Astrocyte of the spinal cord (primary cell): Measurements from ENCODE around the gene CCDC93.

Source experiments
- DNase-seq: peaks from one replicate; pipeline ENCODE4 v3.0.0; 2011; ENCODE audit warnings: low read depth, low spot score
- H3K4me3 ChIP-seq: 2 replicates; pipeline ENCODE4 v1.5.1; 2011; ENCODE audit warnings: low read depth, mild to moderate bottlenecking, low read length, moderate library complexity
- CTCF ChIP-seq: IDR thresholded peaks from 2 replicates; pipeline ENCODE4 v1.5.1; 2012; ENCODE audit warnings: low read depth, mild to moderate bottlenecking, low read length, inconsistent platforms
- in situ Hi-C: cut with HindIII; loops from 2 replicates; pipeline ENCODE4 v1.10.0; 2017; ENCODE audit warnings: low sequenced_read_pairs

The CCDC93 gene

GRCh38 chr2:117921520-117921919, 92.3 kb downstream of the CCDC93 start:
- in situ Hi-C loops: no loop called here
- no peak for DNase-seq
- no peak for TF ChIP-seq CTCF
- H3K4me3 ChIP-seq: no peak overlapping the region

GRCh38 chr2:117918608-117919007, 95.3 kb downstream of the CCDC93 start:
- no peak overlapping the region for H3K4me3 ChIP-seq
- in situ Hi-C loops: no loop called here
- TF ChIP-seq CTCF: no peak
- no peak for DNase-seq

GRCh38 chr2:117917223-117917917, 96.5 kb downstream of the CCDC93 start:
- peak; percentile 45 for TF ChIP-seq CTCF
- in situ Hi-C loops: no loop called here
- H3K4me3 ChIP-seq: no peak overlapping the region
- DNase-seq: no peak

GRCh38 chr2:117902933-117903332, 110.9 kb downstream of the CCDC93 start:
- in situ Hi-C loops: no loop called here
- DNase-seq: no peak

GRCh38 chr2:117888897-117889296, 125.0 kb downstream of the CCDC93 start:
- no peak overlapping the region for H3K4me3 ChIP-seq
- TF ChIP-seq CTCF: no peak
- no peak for DNase-seq
- in situ Hi-C loops: no loop called here

More at GRCh38 chr2:117902933-117903332, 110.9 kb downstream of the CCDC93 start:
- no peak overlapping the region for H3K4me3 ChIP-seq
- TF ChIP-seq CTCF: no peak

GRCh38 chr2:117885308-117885707, 128.6 kb downstream of the CCDC93 start:
- DNase-seq: no peak
- TF ChIP-seq CTCF: no peak
- in situ Hi-C loops: no loop called here
- H3K4me3 ChIP-seq: no peak overlapping the region

GRCh38 chr2:117879003-117879402, 134.9 kb downstream of the CCDC93 start:
- no peak for DNase-seq
- no peak overlapping the region for H3K4me3 ChIP-seq
- TF ChIP-seq CTCF: no peak
- in situ Hi-C loops: no loop called here
